WTC11 (cell line): ENCODE measurements around the gene TCP11. TPM values are rescaled to one million over a fixed set of nuclear protein-coding genes. Genes with fewer than 3 reads are reported as not detected.

Source experiments
- ATAC-seq: fragments of 200-7000 bp; cut with Tn5 transposase; 2 replicates; pipeline ENCODE4 v1.10.0; 2021; ENCODE audit warnings: mild to moderate bottlenecking, moderate library complexity
- CTCF ChIA-PET: fragments of 300-600 bp; sonication (Branson Sonifier 250); formaldehyde crosslinking; loops from one replicate; lab custom pipeline; 2021; ENCODE audit warnings: antibody characterized with exemption; lab: Charles Lee
- POLR2A ChIA-PET: fragments of 350-600 bp; sonication (Branson Sonifier 250); formaldehyde crosslinking; loops from one replicate; lab custom pipeline; 2021; ENCODE audit warnings: antibody characterized with exemption; lab: Charles Lee
- DNase-seq: peaks from one replicate; pipeline ENCODE4 v3.0.0; 2021; ENCODE audit warnings: low spot score
- H3K27ac Mint-ChIP-seq: 2 replicates; pipeline ENCODE4 v1.8.0; 2021; ENCODE audit warnings: mixed read lengths
- H3K27me3 Mint-ChIP-seq: 2 replicates; pipeline ENCODE4 v1.8.0; 2021; ENCODE audit warnings: low read depth, mild to moderate bottlenecking, moderate library complexity, mixed read lengths
- H3K36me3 Mint-ChIP-seq: 2 replicates; pipeline ENCODE4 v1.8.0; 2021; ENCODE audit warnings: mixed read lengths
- H3K4me1 Mint-ChIP-seq: 2 replicates; pipeline ENCODE4 v1.8.0; 2022; ENCODE audit warnings: mixed read lengths
- H3K4me3 Mint-ChIP-seq: 2 replicates; pipeline ENCODE4 v1.8.0; 2021; ENCODE audit warnings: mild to moderate bottlenecking, moderate library complexity, mixed read lengths
- H3K9me3 Mint-ChIP-seq: 2 replicates; pipeline ENCODE4 v1.8.0; 2021; ENCODE audit warnings: mixed read lengths
- ETV6 ChIP-seq: sonication (generic); formaldehyde crosslinking; IDR thresholded peaks from 2 replicates; pipeline ENCODE4 v1.8.1; 2022; ENCODE audit warnings: mild to moderate bottlenecking, missing genetic modification reagents
- FOXK1 ChIP-seq: sonication (generic); formaldehyde crosslinking; IDR thresholded peaks from 2 replicates; pipeline ENCODE4 v1.8.0; 2022; ENCODE audit warnings: mild to moderate bottlenecking, moderate library complexity, missing genetic modification reagents
- MXD4 ChIP-seq: fragments of 250-450 bp; sonication (Bioruptor Pico); IDR thresholded peaks from 2 replicates; pipeline ENCODE4 v1.8.0; 2021; ENCODE audit warnings: mild to moderate bottlenecking, moderate library complexity, borderline replicate concordance
- MYBL2 ChIP-seq: sonication (generic); formaldehyde crosslinking; IDR thresholded peaks from 2 replicates; pipeline ENCODE4 v1.8.1; 2023; ENCODE audit warnings: mild to moderate bottlenecking, moderate library complexity, missing genetic modification reagents
- NR2C2 ChIP-seq: sonication (generic); formaldehyde crosslinking; IDR thresholded peaks from 2 replicates; pipeline ENCODE4 v1.8.0; 2022; ENCODE audit warnings: mild to moderate bottlenecking, missing genetic modification reagents
- TEAD1 ChIP-seq: sonication (generic); formaldehyde crosslinking; IDR thresholded peaks from 2 replicates; pipeline ENCODE4 v1.8.0; 2022; ENCODE audit warnings: mild to moderate bottlenecking, missing genetic modification reagents
- TEAD4 ChIP-seq: sonication (generic); formaldehyde crosslinking; IDR thresholded peaks from 2 replicates; pipeline ENCODE4 v1.8.0; 2022; ENCODE audit warnings: mild to moderate bottlenecking, missing genetic modification reagents
- TP53 ChIP-seq: sonication (generic); formaldehyde crosslinking; IDR thresholded peaks from 2 replicates; pipeline ENCODE4 v1.8.1; 2023; ENCODE audit warnings: mild to moderate bottlenecking, missing genetic modification reagents
- ZNF138 ChIP-seq: sonication (generic); formaldehyde crosslinking; conservative IDR thresholded peaks from 2 replicates; pipeline ENCODE4 v1.8.1; 2022; ENCODE audit warnings: mild to moderate bottlenecking, moderate library complexity, missing genetic modification reagents
- ZNF317 ChIP-seq: sonication (generic); formaldehyde crosslinking; IDR thresholded peaks from 2 replicates; pipeline ENCODE4 v1.8.1; 2023; ENCODE audit warnings: low read depth, mild to moderate bottlenecking, moderate library complexity, missing genetic modification reagents, borderline replicate concordance
- total RNA-seq: library from RNA; stranded (reverse); gene quantifications from 3 replicates; pipeline ENCODE4 v1.2.3, GENCODE V29; 2021
- TF ChIP-seq, protein P1 (sequence below): fragments of 250-450 bp; sonication (Bioruptor Pico); IDR thresholded peaks from 2 replicates; pipeline ENCODE4 v1.9.0; 2021; ENCODE audit warnings: mild to moderate bottlenecking
- TF ChIP-seq, protein P2 (sequence below): sonication (generic); formaldehyde crosslinking; IDR thresholded peaks from 2 replicates; pipeline ENCODE4 v1.8.1; 2022; ENCODE audit warnings: mild to moderate bottlenecking, missing genetic modification reagents, moderate library complexity, borderline replicate concordance
- TF ChIP-seq, protein P3 (sequence below): fragments of 250-450 bp; sonication (Bioruptor Pico); IDR thresholded peaks from 2 replicates; pipeline ENCODE4 v1.8.0; 2021; ENCODE audit warnings: mild to moderate bottlenecking
- TF ChIP-seq, protein P4 (sequence below): fragments of 250-450 bp; sonication (Bioruptor Pico); IDR thresholded peaks from 2 replicates; pipeline ENCODE4 v1.9.0; 2021; ENCODE audit warnings: moderate library complexity, mild to moderate bottlenecking, inconsistent platforms, borderline replicate concordance
- TF ChIP-seq, protein P5 (sequence below): fragments of 250-450 bp; sonication (Bioruptor Pico); conservative IDR thresholded peaks from 2 replicates; pipeline ENCODE4 v1.9.0; 2021; ENCODE audit warnings: mild to moderate bottlenecking
- TF ChIP-seq, protein P6 (sequence below): sonication (generic); formaldehyde crosslinking; IDR thresholded peaks from 2 replicates; pipeline ENCODE4 v1.8.1; 2023; ENCODE audit warnings: mild to moderate bottlenecking, missing genetic modification reagents, borderline replicate concordance
- TF ChIP-seq, protein P7 (sequence below): sonication (generic); formaldehyde crosslinking; IDR thresholded peaks from 2 replicates; pipeline ENCODE4 v1.8.1; 2023; ENCODE audit warnings: mild to moderate bottlenecking, moderate library complexity, missing genetic modification reagents
- TF ChIP-seq, protein P8 (sequence below): sonication (generic); formaldehyde crosslinking; IDR thresholded peaks from 2 replicates; pipeline ENCODE4 v1.8.0; 2022; ENCODE audit warnings: missing genetic modification reagents

TCP11 gene
- total RNA-seq, 1 experiment from 2014 or later, result not detected

DNA sequence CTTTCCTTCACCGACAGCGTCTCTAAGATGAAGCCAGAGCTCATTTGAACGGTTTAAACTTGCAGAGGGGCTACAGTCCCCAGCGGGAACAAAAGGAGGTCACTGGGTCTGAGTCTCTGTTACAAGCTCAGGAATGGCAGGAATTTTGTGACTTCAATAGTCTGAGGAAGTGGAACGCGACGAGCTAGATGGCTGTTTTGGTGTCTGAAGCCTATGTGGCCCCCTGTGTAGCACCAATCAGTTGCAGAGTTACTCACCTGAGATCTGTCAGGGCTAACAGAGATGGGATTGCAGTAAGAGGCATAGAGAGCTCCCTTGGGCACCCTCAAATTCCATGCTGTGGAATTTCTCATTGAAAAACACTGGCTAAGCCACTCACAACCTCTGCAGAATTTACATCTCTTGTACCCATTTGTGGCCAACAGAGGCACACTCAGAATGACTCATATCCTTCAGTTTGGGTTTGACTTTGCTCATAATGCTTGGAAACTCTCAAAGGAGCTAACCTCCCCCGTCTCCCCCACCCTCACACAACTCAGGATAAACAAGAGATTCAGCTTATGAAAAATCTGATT lies 7.1 kb upstream of the TCP11 start:
- Mint-ChIP-seq H3K4me3 (peak overlapping the region; percentile 45), H3K27ac (peak overlapping the region; percentile 70), H3K27me3 (peaks cover 53% of the 10 kb centered on the region), H3K36me3 (no peaks in the 10 kb centered on the region), H3K9me3 (no peaks in the 10 kb centered on the region), H3K4me1 (peaks cover 30% of the 10 kb centered on the region)
- ChIA-PET CTCF (interaction anchor here (0.6 to 6.5 kb wide), 22 partner anchors 8 to 301 kb away, joined by 3 to 102 read pairs (median 4); partner anchors contain the start of genes SCUBE3, TAF11 and ZNF76), POLR2A (interaction anchor here (0.6 to 1.4 kb wide), 4 partner anchors 8 to 1435 kb away, joined by 3 to 4 read pairs (median 4); partner anchors contain the start of gene SCUBE3)
- DNase-seq, result peak; percentile 69
- ATAC-seq, result peak; percentile 96
- TF ChIP-seq TEAD1 (CRISPR knock-in tag) (peak; percentile 97; the same call in 1 of the 2 replicates), TEAD4 (CRISPR knock-in tag) (peak; percentile 87), ETV6 (CRISPR knock-in tag) (peak; percentile 25; the same call in 1 of the 2 replicates), MXD4 (CRISPR knock-in tag) (no peak), ZNF317 (no peak), FOXK1 (peak; percentile 84), MYBL2 (CRISPR knock-in tag) (no peak), ZNF138 (no peak), NR2C2 (CRISPR knock-in tag) (no peak), TP53 (CRISPR knock-in tag) (no peak)
- TF ChIP-seq, protein P1, sequence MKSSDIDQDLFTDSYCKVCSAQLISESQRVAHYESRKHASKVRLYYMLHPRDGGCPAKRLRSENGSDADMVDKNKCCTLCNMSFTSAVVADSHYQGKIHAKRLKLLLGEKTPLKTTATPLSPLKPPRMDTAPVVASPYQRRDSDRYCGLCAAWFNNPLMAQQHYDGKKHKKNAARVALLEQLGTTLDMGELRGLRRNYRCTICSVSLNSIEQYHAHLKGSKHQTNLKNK (CRISPR knock-in tag), result no peak
- TF ChIP-seq, protein P2, sequence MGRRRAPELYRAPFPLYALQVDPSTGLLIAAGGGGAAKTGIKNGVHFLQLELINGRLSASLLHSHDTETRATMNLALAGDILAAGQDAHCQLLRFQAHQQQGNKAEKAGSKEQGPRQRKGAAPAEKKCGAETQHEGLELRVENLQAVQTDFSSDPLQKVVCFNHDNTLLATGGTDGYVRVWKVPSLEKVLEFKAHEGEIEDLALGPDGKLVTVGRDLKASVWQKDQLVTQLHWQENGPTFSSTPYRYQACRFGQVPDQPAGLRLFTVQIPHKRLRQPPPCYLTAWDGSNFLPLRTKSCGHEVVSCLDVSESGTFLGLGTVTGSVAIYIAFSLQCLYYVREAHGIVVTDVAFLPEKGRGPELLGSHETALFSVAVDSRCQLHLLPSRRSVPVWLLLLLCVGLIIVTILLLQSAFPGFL (CRISPR knock-in tag), result no peak
- TF ChIP-seq, protein P3, sequence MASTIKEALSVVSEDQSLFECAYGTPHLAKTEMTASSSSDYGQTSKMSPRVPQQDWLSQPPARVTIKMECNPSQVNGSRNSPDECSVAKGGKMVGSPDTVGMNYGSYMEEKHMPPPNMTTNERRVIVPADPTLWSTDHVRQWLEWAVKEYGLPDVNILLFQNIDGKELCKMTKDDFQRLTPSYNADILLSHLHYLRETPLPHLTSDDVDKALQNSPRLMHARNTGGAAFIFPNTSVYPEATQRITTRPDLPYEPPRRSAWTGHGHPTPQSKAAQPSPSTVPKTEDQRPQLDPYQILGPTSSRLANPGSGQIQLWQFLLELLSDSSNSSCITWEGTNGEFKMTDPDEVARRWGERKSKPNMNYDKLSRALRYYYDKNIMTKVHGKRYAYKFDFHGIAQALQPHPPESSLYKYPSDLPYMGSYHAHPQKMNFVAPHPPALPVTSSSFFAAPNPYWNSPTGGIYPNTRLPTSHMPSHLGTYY (CRISPR knock-in tag), result no peak
- TF ChIP-seq, protein P4, sequence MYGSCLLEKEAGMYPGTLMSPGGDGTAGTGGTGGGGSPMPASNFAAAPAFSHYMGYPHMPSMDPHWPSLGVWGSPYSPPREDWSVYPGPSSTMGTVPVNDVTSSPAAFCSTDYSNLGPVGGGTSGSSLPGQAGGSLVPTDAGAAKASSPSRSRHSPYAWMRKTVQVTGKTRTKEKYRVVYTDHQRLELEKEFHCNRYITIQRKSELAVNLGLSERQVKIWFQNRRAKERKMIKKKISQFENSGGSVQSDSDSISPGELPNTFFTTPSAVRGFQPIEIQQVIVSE, result no peak
- TF ChIP-seq, protein P5, sequence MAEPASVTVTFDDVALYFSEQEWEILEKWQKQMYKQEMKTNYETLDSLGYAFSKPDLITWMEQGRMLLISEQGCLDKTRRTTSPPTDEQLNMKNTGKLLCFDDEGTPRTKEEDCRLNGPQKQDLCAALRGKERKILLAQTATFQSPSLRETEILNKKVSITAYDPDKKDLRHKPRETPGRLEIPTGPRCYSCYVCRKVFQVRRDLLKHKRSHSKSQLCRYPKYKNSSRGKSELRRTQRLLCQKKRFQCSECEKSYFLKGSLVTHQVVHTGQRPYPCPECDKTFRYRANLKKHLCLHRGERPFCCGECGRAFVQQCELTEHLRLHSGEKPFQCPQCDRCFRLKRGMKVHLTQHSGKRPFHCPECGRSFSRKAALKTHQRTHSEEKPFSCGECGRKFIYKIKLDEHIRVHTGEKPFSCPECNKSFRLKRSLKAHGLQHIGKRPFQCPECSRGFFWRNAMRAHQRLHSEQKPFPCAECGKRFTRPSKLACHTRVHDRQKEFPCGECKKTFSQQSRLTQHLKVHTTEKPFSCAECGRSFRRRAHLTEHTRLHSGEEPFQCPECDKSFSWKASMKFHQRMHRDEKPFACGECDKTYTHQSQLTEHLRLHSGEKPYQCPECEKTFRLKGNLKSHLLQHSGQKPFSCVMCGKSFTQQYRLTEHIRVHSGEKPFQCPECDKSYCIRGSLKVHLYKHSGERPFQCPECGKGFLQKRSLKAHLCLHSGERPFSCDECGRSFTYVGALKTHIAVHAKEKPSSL, result no peak
- TF ChIP-seq, protein P6, sequence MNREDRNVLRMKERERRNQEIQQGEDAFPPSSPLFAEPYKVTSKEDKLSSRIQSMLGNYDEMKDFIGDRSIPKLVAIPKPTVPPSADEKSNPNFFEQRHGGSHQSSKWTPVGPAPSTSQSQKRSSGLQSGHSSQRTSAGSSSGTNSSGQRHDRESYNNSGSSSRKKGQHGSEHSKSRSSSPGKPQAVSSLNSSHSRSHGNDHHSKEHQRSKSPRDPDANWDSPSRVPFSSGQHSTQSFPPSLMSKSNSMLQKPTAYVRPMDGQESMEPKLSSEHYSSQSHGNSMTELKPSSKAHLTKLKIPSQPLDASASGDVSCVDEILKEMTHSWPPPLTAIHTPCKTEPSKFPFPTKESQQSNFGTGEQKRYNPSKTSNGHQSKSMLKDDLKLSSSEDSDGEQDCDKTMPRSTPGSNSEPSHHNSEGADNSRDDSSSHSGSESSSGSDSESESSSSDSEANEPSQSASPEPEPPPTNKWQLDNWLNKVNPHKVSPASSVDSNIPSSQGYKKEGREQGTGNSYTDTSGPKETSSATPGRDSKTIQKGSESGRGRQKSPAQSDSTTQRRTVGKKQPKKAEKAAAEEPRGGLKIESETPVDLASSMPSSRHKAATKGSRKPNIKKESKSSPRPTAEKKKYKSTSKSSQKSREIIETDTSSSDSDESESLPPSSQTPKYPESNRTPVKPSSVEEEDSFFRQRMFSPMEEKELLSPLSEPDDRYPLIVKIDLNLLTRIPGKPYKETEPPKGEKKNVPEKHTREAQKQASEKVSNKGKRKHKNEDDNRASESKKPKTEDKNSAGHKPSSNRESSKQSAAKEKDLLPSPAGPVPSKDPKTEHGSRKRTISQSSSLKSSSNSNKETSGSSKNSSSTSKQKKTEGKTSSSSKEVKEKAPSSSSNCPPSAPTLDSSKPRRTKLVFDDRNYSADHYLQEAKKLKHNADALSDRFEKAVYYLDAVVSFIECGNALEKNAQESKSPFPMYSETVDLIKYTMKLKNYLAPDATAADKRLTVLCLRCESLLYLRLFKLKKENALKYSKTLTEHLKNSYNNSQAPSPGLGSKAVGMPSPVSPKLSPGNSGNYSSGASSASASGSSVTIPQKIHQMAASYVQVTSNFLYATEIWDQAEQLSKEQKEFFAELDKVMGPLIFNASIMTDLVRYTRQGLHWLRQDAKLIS (CRISPR knock-in tag), result no peak
- TF ChIP-seq, protein P7, sequence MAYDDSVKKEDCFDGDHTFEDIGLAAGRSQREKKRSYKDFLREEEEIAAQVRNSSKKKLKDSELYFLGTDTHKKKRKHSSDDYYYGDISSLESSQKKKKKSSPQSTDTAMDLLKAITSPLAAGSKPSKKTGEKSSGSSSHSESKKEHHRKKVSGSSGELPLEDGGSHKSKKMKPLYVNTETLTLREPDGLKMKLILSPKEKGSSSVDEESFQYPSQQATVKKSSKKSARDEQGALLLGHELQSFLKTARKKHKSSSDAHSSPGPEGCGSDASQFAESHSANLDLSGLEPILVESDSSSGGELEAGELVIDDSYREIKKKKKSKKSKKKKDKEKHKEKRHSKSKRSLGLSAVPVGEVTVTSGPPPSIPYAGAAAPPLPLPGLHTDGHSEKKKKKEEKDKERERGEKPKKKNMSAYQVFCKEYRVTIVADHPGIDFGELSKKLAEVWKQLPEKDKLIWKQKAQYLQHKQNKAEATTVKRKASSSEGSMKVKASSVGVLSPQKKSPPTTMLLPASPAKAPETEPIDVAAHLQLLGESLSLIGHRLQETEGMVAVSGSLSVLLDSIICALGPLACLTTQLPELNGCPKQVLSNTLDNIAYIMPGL (CRISPR knock-in tag), result no peak
- TF ChIP-seq, protein P8, sequence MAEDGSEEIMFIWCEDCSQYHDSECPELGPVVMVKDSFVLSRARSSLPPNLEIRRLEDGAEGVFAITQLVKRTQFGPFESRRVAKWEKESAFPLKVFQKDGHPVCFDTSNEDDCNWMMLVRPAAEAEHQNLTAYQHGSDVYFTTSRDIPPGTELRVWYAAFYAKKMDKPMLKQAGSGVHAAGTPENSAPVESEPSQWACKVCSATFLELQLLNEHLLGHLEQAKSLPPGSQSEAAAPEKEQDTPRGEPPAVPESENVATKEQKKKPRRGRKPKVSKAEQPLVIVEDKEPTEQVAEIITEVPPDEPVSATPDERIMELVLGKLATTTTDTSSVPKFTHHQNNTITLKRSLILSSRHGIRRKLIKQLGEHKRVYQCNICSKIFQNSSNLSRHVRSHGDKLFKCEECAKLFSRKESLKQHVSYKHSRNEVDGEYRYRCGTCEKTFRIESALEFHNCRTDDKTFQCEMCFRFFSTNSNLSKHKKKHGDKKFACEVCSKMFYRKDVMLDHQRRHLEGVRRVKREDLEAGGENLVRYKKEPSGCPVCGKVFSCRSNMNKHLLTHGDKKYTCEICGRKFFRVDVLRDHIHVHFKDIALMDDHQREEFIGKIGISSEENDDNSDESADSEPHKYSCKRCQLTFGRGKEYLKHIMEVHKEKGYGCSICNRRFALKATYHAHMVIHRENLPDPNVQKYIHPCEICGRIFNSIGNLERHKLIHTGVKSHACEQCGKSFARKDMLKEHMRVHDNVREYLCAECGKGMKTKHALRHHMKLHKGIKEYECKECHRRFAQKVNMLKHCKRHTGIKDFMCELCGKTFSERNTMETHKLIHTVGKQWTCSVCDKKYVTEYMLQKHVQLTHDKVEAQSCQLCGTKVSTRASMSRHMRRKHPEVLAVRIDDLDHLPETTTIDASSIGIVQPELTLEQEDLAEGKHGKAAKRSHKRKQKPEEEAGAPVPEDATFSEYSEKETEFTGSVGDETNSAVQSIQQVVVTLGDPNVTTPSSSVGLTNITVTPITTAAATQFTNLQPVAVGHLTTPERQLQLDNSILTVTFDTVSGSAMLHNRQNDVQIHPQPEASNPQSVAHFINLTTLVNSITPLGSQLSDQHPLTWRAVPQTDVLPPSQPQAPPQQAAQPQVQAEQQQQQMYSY (CRISPR knock-in tag), result no peak
- TF ChIP-seq, all 79 proteins: peak for 4
